Vagina (tissue), 2 donors: ENCODE measurements around the gene ITIH3.

Source experiments
- CTCF ChIP-seq, 3 experiments: fragments of 450-650 bp in 2 of 3; fragments of 200-600 bp in 1 of 3; sonication (generic) in 1 of 3; IDR thresholded peaks; one replicate each; pipeline ENCODE4 v1.5.1; 2017 to 2019; ENCODE audit warnings: antibody characterized with exemption in 3 of 3, mild to moderate bottlenecking in 2 of 3, moderate library complexity in 2 of 3
- POLR2A ChIP-seq, 2 donors: fragments of 450-650 bp; IDR thresholded peaks; one replicate each; pipeline ENCODE4 v1.6.1; 2017; ENCODE audit warnings: antibody characterized with exemption in 2 of 2, mild to moderate bottlenecking in 2 of 2, moderate library complexity in 2 of 2
- POLR2AphosphoS5 ChIP-seq, 2 donors: sonication (generic); formaldehyde crosslinking; IDR thresholded peaks; one replicate each; pipeline ENCODE4 v1.9.0; 2017; ENCODE audit warnings: antibody characterized with exemption in 2 of 2, mild to moderate bottlenecking in 2 of 2, low read depth in 1 of 2; ENCODE audit not compliant: insufficient read depth in 1 of 2

DNA sequence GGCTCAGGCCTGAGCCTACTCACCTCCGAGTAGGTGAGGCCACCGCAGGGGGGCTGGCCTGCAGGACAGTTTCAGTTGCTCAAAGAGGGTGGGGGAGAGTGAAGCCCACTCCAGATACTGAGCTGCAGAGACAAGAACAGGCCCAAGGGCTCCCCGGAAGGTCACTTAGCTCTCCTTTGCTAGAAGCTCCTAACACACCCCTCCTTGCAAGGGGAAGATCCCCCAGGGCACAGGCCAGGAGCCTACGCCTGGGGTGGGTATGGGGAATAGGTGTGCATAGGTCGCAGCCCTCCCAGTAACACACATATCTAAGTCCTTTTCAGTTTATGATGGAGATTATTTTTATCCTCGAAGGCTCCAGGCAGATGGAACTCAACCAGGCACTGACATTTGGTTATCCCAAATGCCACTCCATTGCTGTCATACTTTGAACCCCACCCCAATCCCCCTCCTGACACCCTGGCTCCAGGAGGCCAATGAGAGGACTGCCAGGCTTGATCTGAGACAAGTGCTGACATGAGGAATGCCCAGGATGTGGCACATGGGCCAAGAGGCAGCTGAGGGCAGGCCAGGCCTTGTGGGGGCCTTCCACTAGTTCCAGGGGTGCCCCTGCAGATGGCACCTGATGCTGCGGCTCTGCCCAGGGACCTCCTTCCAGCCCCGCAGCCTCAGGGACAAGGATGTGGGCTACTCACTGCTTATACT lies 41.3 kb downstream of the ITIH3 start:
- TF ChIP-seq CTCF (IDR thresholded peaks at IDR 0.05) = no peak
- TF ChIP-seq POLR2A (IDR thresholded peaks at IDR 0.05) = no peak
- no peak for TF ChIP-seq POLR2AphosphoS5 (IDR thresholded peaks at IDR 0.05; ENCODE audit: insufficient read depth in 1 of 2, low read depth in 1 of 2)
